Ovary (tissue), 3 donors: ENCODE results near the gene RNF187.

ENCODE experiments used
- EP300 ChIP-seq: sonication (generic); formaldehyde crosslinking; IDR thresholded peaks from one replicate; pipeline ENCODE4 v1.6.1; 2017; ENCODE audit warnings: antibody characterized with exemption
- POLR2A ChIP-seq: fragments of 450-650 bp; IDR thresholded peaks from one replicate; pipeline ENCODE4 v1.6.1; 2017; ENCODE audit warnings: antibody characterized with exemption, mild to moderate bottlenecking, moderate library complexity
- TF ChIP-seq, protein P1 (sequence below), 3 donors: fragments of 450-650 bp in 2 of 3; fragments of 200-600 bp in 1 of 3; IDR thresholded peaks; one replicate each; pipeline versions ENCODE4 v1.5.1 to v1.8.0; 2016 to 2022; ENCODE audit warnings: antibody characterized with exemption in 3 of 3, mild to moderate bottlenecking in 1 of 3
- donor health status: DM: no; HTN: no; CAD: no.

DNA sequence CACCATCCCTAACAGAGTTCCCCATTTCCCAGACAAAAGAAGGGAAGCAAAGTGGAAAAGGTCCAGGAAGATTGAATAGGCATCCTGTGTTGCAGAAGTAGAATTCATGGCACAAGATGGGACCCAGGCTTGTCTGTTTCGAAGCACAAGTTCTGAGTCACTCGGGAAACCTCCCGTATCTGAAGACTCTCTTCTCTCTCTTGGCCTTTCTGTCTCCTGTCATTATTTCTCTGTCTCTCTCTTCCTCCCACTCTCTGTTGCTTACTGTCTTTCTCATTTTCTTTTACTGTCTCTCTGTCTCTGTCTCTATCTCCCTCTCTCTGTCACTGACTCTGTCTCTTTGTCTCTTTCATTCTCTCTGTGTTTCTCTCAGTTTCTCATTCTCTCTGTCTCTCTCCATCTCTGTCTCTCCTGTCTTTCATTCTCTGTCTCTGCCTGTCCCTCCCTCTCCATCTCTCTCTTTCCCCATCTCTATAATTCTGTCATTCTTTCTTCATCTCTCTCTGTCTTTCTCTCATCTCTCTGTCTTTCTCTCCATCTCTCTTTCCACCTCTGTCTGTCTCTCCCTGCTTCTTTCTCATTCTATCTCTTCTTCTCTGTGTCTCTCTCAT is 23.7 kb downstream of the RNF187 start:
- TF ChIP-seq, protein P1, sequence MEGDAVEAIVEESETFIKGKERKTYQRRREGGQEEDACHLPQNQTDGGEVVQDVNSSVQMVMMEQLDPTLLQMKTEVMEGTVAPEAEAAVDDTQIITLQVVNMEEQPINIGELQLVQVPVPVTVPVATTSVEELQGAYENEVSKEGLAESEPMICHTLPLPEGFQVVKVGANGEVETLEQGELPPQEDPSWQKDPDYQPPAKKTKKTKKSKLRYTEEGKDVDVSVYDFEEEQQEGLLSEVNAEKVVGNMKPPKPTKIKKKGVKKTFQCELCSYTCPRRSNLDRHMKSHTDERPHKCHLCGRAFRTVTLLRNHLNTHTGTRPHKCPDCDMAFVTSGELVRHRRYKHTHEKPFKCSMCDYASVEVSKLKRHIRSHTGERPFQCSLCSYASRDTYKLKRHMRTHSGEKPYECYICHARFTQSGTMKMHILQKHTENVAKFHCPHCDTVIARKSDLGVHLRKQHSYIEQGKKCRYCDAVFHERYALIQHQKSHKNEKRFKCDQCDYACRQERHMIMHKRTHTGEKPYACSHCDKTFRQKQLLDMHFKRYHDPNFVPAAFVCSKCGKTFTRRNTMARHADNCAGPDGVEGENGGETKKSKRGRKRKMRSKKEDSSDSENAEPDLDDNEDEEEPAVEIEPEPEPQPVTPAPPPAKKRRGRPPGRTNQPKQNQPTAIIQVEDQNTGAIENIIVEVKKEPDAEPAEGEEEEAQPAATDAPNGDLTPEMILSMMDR (IDR thresholded peaks at IDR 0.05) = no peak
- no peak for TF ChIP-seq POLR2A
- no peak for TF ChIP-seq EP300
